DOHH2 (cell line): ENCODE measurements around the gene OR2A25.

ENCODE experiments used
- H3F3A ChIP-seq: fragments of 200-600 bp; sonication (generic), shearing (Covaris generic); 2 replicates; pipeline ENCODE4 v1.6.0; 2016; ENCODE audit warnings: antibody characterized with exemption, mild to moderate bottlenecking; ENCODE audit not compliant: control insufficient read depth, insufficient read depth
- H3K27ac ChIP-seq: fragments of 200-600 bp; sonication (generic); 2 replicates; pipeline ENCODE4 v1.5.1; 2014; ENCODE audit warnings: low read depth, mild to moderate bottlenecking, low read length, moderate library complexity
- H3K27me3 ChIP-seq: fragments of 200-600 bp; sonication (generic); 2 replicates; pipeline ENCODE4 v1.6.1; 2014; ENCODE audit warnings: mild to moderate bottlenecking, low read length, mixed read lengths; ENCODE audit not compliant: control insufficient read depth
- H3K36me3 ChIP-seq: fragments of 200-600 bp; sonication (generic); 2 replicates; pipeline ENCODE4 v1.6.1; 2014; ENCODE audit warnings: mild to moderate bottlenecking, low read length, moderate library complexity, mixed read lengths; ENCODE audit not compliant: control insufficient read depth
- H3K4me1 ChIP-seq: fragments of 200-600 bp; sonication (generic); 2 replicates; pipeline ENCODE4 v1.6.1; 2014; ENCODE audit warnings: mild to moderate bottlenecking, low read length, mixed read lengths; ENCODE audit not compliant: control insufficient read depth
- H3K4me2 ChIP-seq: fragments of 200-600 bp; sonication (generic); 2 replicates; pipeline ENCODE4 v1.6.0; 2014; ENCODE audit warnings: mild to moderate bottlenecking, low read length, moderate library complexity
- H3K4me3 ChIP-seq: fragments of 200-600 bp; sonication (generic); 2 replicates; pipeline ENCODE4 v1.5.1; 2014; ENCODE audit warnings: mild to moderate bottlenecking, low read length, mixed read lengths
- H3K79me2 ChIP-seq: fragments of 200-600 bp; sonication (generic); 2 replicates; pipeline ENCODE4 v1.6.1; 2014; ENCODE audit warnings: mild to moderate bottlenecking, low read length, mixed read lengths; ENCODE audit not compliant: control insufficient read depth
- H3K9me2 ChIP-seq: fragments of 200-600 bp; sonication (generic); replicated peaks from 2 replicates; pipeline ENCODE4 v1.6.1; 2014; ENCODE audit warnings: mild to moderate bottlenecking, low read length, mixed read lengths; ENCODE audit not compliant: control insufficient read depth
- H3K9me3 ChIP-seq: fragments of 200-600 bp; sonication (generic); 2 replicates; pipeline ENCODE4 v1.6.1; 2014; ENCODE audit warnings: antibody characterized with exemption, low read length, mixed read lengths; ENCODE audit not compliant: control insufficient read depth, insufficient read depth
- H4K20me1 ChIP-seq: fragments of 200-600 bp; sonication (generic); 2 replicates; pipeline ENCODE4 v1.6.0; 2014; ENCODE audit warnings: low read depth, mild to moderate bottlenecking, antibody characterized with exemption, low read length, moderate library complexity; ENCODE audit not compliant: control insufficient read depth, insufficient read depth
- EZH2phosphoT487 ChIP-seq: fragments of 200-600 bp; sonication (generic); IDR thresholded peaks from 2 replicates; pipeline ENCODE4 v1.6.1; 2017; ENCODE audit warnings: borderline replicate concordance, mild to moderate bottlenecking, antibody characterized with exemption, low read length, moderate library complexity, mixed read lengths
- TF ChIP-seq, protein P1 (sequence below): fragments of 200-600 bp; sonication (generic); IDR thresholded peaks from one replicate; pipeline ENCODE4 v1.5.1; 2014; ENCODE audit warnings: antibody characterized with exemption, mild to moderate bottlenecking, low read depth, low read length; ENCODE audit not compliant: poor library complexity, severe bottlenecking

The OR2A25 gene

DNA sequence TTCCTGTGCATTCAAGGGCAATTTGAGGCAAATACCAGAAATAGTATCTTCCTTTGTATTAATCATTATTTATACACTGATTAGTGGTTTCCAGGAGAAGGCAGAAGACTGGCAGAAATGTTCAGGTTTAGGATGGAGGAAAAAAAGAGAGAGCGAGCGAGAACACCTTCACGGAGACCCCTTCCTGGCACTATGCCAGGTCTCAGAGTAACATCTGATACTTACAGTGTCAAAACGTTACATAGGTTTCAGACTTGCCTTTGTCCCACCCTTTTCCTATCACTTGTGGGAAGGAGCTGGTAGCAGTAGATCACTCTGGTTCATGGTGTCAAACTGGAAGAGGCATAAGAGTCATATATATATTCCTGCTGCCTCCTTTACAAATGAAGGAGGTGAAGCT lies 17.1 kb downstream of the OR2A25 start:
- Histone ChIP-seq H3F3A (no peaks in the 10 kb centered on the region), H3K27me3 (no peaks in the 10 kb centered on the region), H3K4me2 (no peak overlapping the region), H3K9me3 (no peaks in the 10 kb centered on the region), H4K20me1 (no peaks in the 10 kb centered on the region), H3K4me1 (no peaks in the 10 kb centered on the region), H3K27ac (no peak overlapping the region), H3K4me3 (no peak overlapping the region), H3K9me2 (no peaks in the 10 kb centered on the region), H3K36me3 (no peaks in the 10 kb centered on the region), H3K79me2 (no peaks in the 10 kb centered on the region)
- TF ChIP-seq EZH2phosphoT487, result no peak
- TF ChIP-seq, protein P1, sequence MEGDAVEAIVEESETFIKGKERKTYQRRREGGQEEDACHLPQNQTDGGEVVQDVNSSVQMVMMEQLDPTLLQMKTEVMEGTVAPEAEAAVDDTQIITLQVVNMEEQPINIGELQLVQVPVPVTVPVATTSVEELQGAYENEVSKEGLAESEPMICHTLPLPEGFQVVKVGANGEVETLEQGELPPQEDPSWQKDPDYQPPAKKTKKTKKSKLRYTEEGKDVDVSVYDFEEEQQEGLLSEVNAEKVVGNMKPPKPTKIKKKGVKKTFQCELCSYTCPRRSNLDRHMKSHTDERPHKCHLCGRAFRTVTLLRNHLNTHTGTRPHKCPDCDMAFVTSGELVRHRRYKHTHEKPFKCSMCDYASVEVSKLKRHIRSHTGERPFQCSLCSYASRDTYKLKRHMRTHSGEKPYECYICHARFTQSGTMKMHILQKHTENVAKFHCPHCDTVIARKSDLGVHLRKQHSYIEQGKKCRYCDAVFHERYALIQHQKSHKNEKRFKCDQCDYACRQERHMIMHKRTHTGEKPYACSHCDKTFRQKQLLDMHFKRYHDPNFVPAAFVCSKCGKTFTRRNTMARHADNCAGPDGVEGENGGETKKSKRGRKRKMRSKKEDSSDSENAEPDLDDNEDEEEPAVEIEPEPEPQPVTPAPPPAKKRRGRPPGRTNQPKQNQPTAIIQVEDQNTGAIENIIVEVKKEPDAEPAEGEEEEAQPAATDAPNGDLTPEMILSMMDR, result no peak

DNA sequence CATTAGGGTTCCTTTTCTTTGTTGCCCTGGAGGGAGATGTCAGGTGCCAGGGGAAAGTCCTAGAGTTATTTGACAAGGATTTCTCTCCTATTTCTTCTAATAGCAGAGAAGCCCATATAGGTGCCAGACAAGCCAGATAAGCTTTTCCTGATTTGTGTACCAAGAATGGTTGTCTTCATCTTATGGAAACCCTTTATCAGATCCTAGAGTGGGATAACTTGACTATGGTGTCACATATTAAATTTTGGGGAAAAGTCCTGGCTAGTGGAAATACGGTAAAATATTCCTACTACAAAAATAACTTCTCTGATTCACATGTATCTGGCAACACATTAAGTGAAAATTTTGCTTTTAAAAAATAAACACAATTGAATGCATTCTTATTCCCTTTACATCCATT lies 17.6 kb downstream of the OR2A25 start:
- Histone ChIP-seq H3K9me3 (no peaks in the 10 kb centered on the region), H3K79me2 (no peaks in the 10 kb centered on the region), H3K4me2 (no peak overlapping the region), H3K27me3 (no peaks in the 10 kb centered on the region), H3K4me3 (no peak overlapping the region), H3F3A (no peaks in the 10 kb centered on the region), H3K27ac (no peak overlapping the region), H3K4me1 (no peaks in the 10 kb centered on the region), H3K36me3 (no peaks in the 10 kb centered on the region), H3K9me2 (no peaks in the 10 kb centered on the region), H4K20me1 (no peaks in the 10 kb centered on the region)
- TF ChIP-seq EZH2phosphoT487, result no peak
- TF ChIP-seq, protein P1, result no peak

DNA sequence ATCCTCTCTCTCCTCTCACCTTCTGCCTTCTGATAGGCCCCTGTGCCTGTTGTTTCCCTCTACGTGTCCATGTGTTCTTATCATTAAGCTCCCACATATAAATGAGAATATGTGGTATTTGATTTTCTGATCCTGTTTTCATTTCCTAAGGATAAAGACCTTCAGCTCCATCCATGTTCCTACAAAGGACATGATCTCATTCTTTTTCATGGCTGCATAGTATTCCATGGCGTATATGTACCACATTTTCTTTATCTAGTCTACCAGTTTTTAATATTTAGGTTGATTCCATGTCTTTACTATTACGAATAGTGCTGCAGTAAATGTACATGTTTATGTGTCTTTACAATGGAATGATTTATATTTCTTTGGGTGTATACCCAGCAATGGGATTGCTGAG lies 21.1 kb downstream of the OR2A25 start:
- Histone ChIP-seq H3K27me3 (no peaks in the 10 kb centered on the region), H3K9me2 (no peaks in the 10 kb centered on the region), H3K4me3 (no peak overlapping the region), H3K79me2 (no peaks in the 10 kb centered on the region), H3K36me3 (no peaks in the 10 kb centered on the region), H3K4me2 (no peak overlapping the region), H4K20me1 (no peaks in the 10 kb centered on the region), H3F3A (no peaks in the 10 kb centered on the region), H3K4me1 (no peaks in the 10 kb centered on the region), H3K27ac (no peak overlapping the region), H3K9me3 (peaks cover 8% of the 10 kb centered on the region; the same call in 1 of the 2 replicates)
- TF ChIP-seq EZH2phosphoT487, result no peak
- TF ChIP-seq, protein P1, result no peak
